IMR-90 (cell line): ENCODE measurements around the gene GPHA2. TPM values are rescaled to one million over a fixed set of nuclear protein-coding genes. Genes with fewer than 3 reads are reported as not detected.

ENCODE experiments used
- ATAC-seq: fragments of 200-7000 bp; cut with Tn5 transposase; 2 replicates; pipeline ENCODE4 v1.9.1; 2020; ENCODE audit warnings: low read depth, mild to moderate bottlenecking, moderate library complexity
- BruUV-seq: library from RNA; stranded (reverse); fragments of 400-500 nt; replicated peaks from 2 replicates; lab custom pipeline; 2021; lab: Mats Ljungman, UMichigan
- CTCF ChIA-PET: fragments of 300-600 bp; formaldehyde crosslinking; extraction: SDS; loops from one replicate; lab custom pipeline; 2021; ENCODE audit warnings: antibody characterized with exemption; lab: Yijun Ruan, JAX
- POLR2A ChIA-PET: fragments of 300-600 bp; sonication (Branson Sonifier 250); formaldehyde crosslinking; loops from one replicate; lab custom pipeline; 2022; ENCODE audit warnings: antibody characterized with exemption; ENCODE audit not compliant: unreplicated experiment; lab: Charles Lee
- DNase-seq: peaks from one replicate; pipeline ENCODE4 v3.0.0; 2013
- H2AFZ ChIP-seq: replicated peaks from 2 replicates; pipeline ENCODE3; 2013; ENCODE audit warnings: low read length, mild to moderate bottlenecking; ENCODE audit not compliant: poor library complexity
- H2AK5ac ChIP-seq: 2 replicates; pipeline ENCODE4 v1.6.1; 2013; ENCODE audit warnings: low read depth, low read length, inconsistent platforms
- H2AK9ac ChIP-seq: replicated peaks from 2 replicates; pipeline ENCODE3; 2013; ENCODE audit warnings: mild to moderate bottlenecking, low read depth, low read length, moderate library complexity; ENCODE audit not compliant: poor library complexity
- H2BK120ac ChIP-seq: 2 replicates; pipeline ENCODE4 v1.6.1; 2013; ENCODE audit warnings: low read depth, low read length, inconsistent platforms
- H2BK15ac ChIP-seq: 3 replicates; pipeline ENCODE4 v1.6.1; 2013; ENCODE audit warnings: low read depth, low read length, inconsistent platforms
- H2BK20ac ChIP-seq: 2 replicates; pipeline ENCODE4 v1.6.1; 2013; ENCODE audit warnings: low read depth, mild to moderate bottlenecking, inconsistent platforms, low read length, moderate library complexity
- H2BK5ac ChIP-seq: 2 replicates; pipeline ENCODE4 v1.6.1; 2013; ENCODE audit warnings: mild to moderate bottlenecking, low read depth, low read length, inconsistent platforms; ENCODE audit not compliant: poor library complexity, severe bottlenecking
- H3K14ac ChIP-seq: replicated peaks from 2 replicates; pipeline ENCODE4 v1.6.1; 2013; ENCODE audit warnings: low read depth, low read length, inconsistent platforms
- H3K18ac ChIP-seq: 2 replicates; pipeline ENCODE4 v1.6.1; 2013; ENCODE audit warnings: low read depth, low read length, control low read depth
- H3K23ac ChIP-seq: 2 replicates; pipeline ENCODE4 v1.6.1; 2013; ENCODE audit warnings: low read depth, low read length, inconsistent platforms
- H3K27ac ChIP-seq: 2 replicates; pipeline ENCODE4 v1.5.1; 2013; ENCODE audit warnings: mild to moderate bottlenecking, control low read depth, low read length; ENCODE audit not compliant: insufficient read depth
- H3K27me3 ChIP-seq: 2 replicates; pipeline ENCODE4 v1.6.1; 2013; ENCODE audit warnings: low read length; ENCODE audit not compliant: control insufficient read depth, insufficient read depth
- H3K36me3 ChIP-seq: 2 replicates; pipeline ENCODE4 v1.6.1; 2013; ENCODE audit warnings: low read length, mixed read lengths; ENCODE audit not compliant: control insufficient read depth, insufficient read depth
- H3K4ac ChIP-seq: 2 replicates; pipeline ENCODE4 v1.6.1; 2013; ENCODE audit warnings: low read depth, low read length, inconsistent platforms
- H3K4me1 ChIP-seq: 2 replicates; pipeline ENCODE4 v1.6.1; 2013; ENCODE audit warnings: low read length, mixed read lengths; ENCODE audit not compliant: control insufficient read depth, insufficient read depth
- H3K4me2 ChIP-seq: 2 replicates; pipeline ENCODE4 v1.6.1; 2013; ENCODE audit warnings: low read depth, mild to moderate bottlenecking, control low read depth, low read length, moderate library complexity
- H3K4me3 ChIP-seq: 2 replicates; pipeline ENCODE4 v1.5.1; 2013; ENCODE audit warnings: low read depth, mild to moderate bottlenecking, control low read depth, low read length, moderate library complexity; ENCODE audit not compliant: insufficient read depth
- H3K56ac ChIP-seq: 2 replicates; pipeline ENCODE4 v1.6.1; 2013; ENCODE audit warnings: low read length, inconsistent platforms; ENCODE audit not compliant: insufficient read depth; ENCODE audit errors: extremely low read depth
- H3K79me1 ChIP-seq, 2 experiments: 2 replicates each; pipeline ENCODE4 v1.6.1; 2013; ENCODE audit warnings: low read length in 2 of 2, inconsistent platforms in 1 of 2, low read depth in 1 of 2
- H3K9ac ChIP-seq: 2 replicates; pipeline ENCODE4 v1.6.1; 2013; ENCODE audit warnings: low read depth, low read length, control low read depth
- H3K9me1 ChIP-seq: 2 replicates; pipeline ENCODE4 v1.6.1; 2013; ENCODE audit warnings: low read length, inconsistent platforms; ENCODE audit not compliant: insufficient read depth
- H3K9me3 ChIP-seq: 2 replicates; pipeline ENCODE4 v1.6.1; 2013; ENCODE audit warnings: low read length; ENCODE audit not compliant: control insufficient read depth, insufficient read depth
- H4K20me1 ChIP-seq: 2 replicates; pipeline ENCODE4 v1.6.1; 2013; ENCODE audit warnings: low read length, inconsistent platforms; ENCODE audit not compliant: insufficient read depth
- H4K5ac ChIP-seq: 2 replicates; pipeline ENCODE4 v1.6.1; 2013; ENCODE audit warnings: mild to moderate bottlenecking, low read depth, low read length, control low read depth
- H4K8ac ChIP-seq, 2 experiments: 2 replicates each; pipeline ENCODE4 v1.6.1; 2013; ENCODE audit warnings: low read depth in 2 of 2, low read length in 2 of 2, control low read depth in 1 of 2, inconsistent platforms in 1 of 2
- H4K91ac ChIP-seq: 2 replicates; pipeline ENCODE4 v1.6.1; 2013; ENCODE audit warnings: low read depth, low read length, inconsistent platforms; ENCODE audit not compliant: insufficient read depth
- ELK1 ChIP-seq: fragments of 150-350 bp; IDR thresholded peaks from 2 replicates; pipeline ENCODE4 v1.6.1; 2016; ENCODE audit warnings: low read depth, mild to moderate bottlenecking, low read length, moderate library complexity, borderline replicate concordance
- MXI1 ChIP-seq: IDR thresholded peaks from 2 replicates; pipeline ENCODE4 v1.6.1; 2012; ENCODE audit warnings: low read depth, mild to moderate bottlenecking, low read length, moderate library complexity, borderline replicate concordance
- NFE2L2 ChIP-seq: fragments of 150-350 bp; IDR thresholded peaks from 2 replicates; pipeline ENCODE4 v1.6.1; 2016; ENCODE audit warnings: low read depth, mild to moderate bottlenecking, low read length
- POLR2A ChIP-seq: IDR thresholded peaks from 2 replicates; pipeline ENCODE4 v1.6.1; 2012; ENCODE audit warnings: mild to moderate bottlenecking, low read depth, low read length
- RCOR1 ChIP-seq: IDR thresholded peaks from 2 replicates; pipeline ENCODE4 v1.6.1; 2012; ENCODE audit warnings: mild to moderate bottlenecking, low read length, improper control_type of control experiment; ENCODE audit not compliant: insufficient replicate concordance
- WGBS, 2 experiments: methylation state at CpG; one replicate each; pipeline versions ENCODE4 v1.1.5 to v1.1.7; 2013; ENCODE audit warnings: missing lambda C conversion rate in 2 of 2; ENCODE audit not compliant: insufficient read length in 1 of 2; ENCODE audit errors: extremely low coverage in 2 of 2; 5-methylcytosine and 5-hydroxymethylcytosine counted together
- dilution Hi-C: fragments of 300-500 bp; cut with HindIII; formaldehyde crosslinking; loops from one replicate; pipeline ENCODE4 v1.14.3; 2018; ENCODE audit warnings: low sequenced_read_pairs; ENCODE audit not compliant: unreplicated experiment
- in situ Hi-C: fragments of 300-500 bp; cut with MboI; formaldehyde crosslinking; loops from 3 replicates; pipeline ENCODE4 v1.14.3; 2019; ENCODE audit warnings: low sequenced_read_pairs, inconsistent platforms, mixed read lengths
- intact Hi-C: fragments of 100-400 bp; cut with micrococcal nuclease; formaldehyde crosslinking; loops from 2 replicates; pipeline ENCODE4 v1.10.0; 2022
- polyA plus RNA-seq, 3 experiments: library from polyadenylated mRNA; depleted of rRNA; stranded (reverse); fragments of >200 nt; gene quantifications; 2 replicates each; pipeline ENCODE4 v1.2.3, GENCODE V29; 2012; ENCODE audit warnings: low replicate concordance in 1 of 3
- total RNA-seq: library from RNA; depleted of rRNA; stranded (reverse); fragments of >200 nt; gene quantifications from 2 replicates; pipeline ENCODE4 v1.2.3, GENCODE V29; 2012

The GPHA2 gene
- total and polyA plus RNA-seq, 2 of the 4 experiments (the other 2 are of a cell fraction) = not detected

- H3K56ac ChIP-seq = no peak overlapping the region
- intact Hi-C loops = no loop called here
- H2AK5ac ChIP-seq = no peak overlapping the region
- dilution Hi-C loops = no loop called here
- no peak overlapping the region for H3K4me2 ChIP-seq
- no peak overlapping the region for H4K91ac ChIP-seq
- H3K4ac ChIP-seq = no peak overlapping the region
- no peak overlapping the region for H2AFZ ChIP-seq
- no peak overlapping the region for H2BK20ac ChIP-seq
- H3K9ac ChIP-seq = no peak overlapping the region
- no peaks in the 10 kb centered on the region for H3K4me1 ChIP-seq
- H3K9me3 ChIP-seq = no peaks in the 10 kb centered on the region
- BruUV-seq = no TSS peak
- no CpG with 5 or more reads among the region's 12 CpGs for WGBS, 2 experiments
- in situ Hi-C loops = no loop called here
- no peak overlapping the region for H3K23ac ChIP-seq
- H3K18ac ChIP-seq = no peak overlapping the region
- 0 out of 4 replicates have a peak, but pooled peaks cover 0 to 3% of the 10 kb centered on the region in 2 experiments for H3K79me1 ChIP-seq
- no peak for ATAC-seq
- H2BK120ac ChIP-seq = no peak overlapping the region
- peaks cover 46% of the 10 kb centered on the region for H3K36me3 ChIP-seq
- TF ChIP-seq RCOR1 = no peak
- no peak for TF ChIP-seq ELK1
- no peak for TF ChIP-seq MXI1
- no peak for TF ChIP-seq NFE2L2
- no peak for TF ChIP-seq POLR2A
- H3K14ac ChIP-seq = no peak overlapping the region
- ChIA-PET CTCF (interaction anchor here (0.6 kb wide), 1 partner anchor 11 kb away, joined by 3 read pairs; no protein-coding TSS in a partner anchor), POLR2A (no interaction called here)
- no peak overlapping the region for H4K8ac ChIP-seq
- no peak for DNase-seq
- no peak overlapping the region for H4K5ac ChIP-seq
- no peak overlapping the region for H2AK9ac ChIP-seq
- H2BK5ac ChIP-seq = no peak overlapping the region
- H2BK15ac ChIP-seq = no peak overlapping the region
- H3K4me3 ChIP-seq = no peak overlapping the region
- no peaks in the 10 kb centered on the region for H3K9me1 ChIP-seq
- peaks cover 5% of the 10 kb centered on the region; the same call in 1 of the 2 replicates for H4K20me1 ChIP-seq
- peaks cover 4% of the 10 kb centered on the region for H3K27me3 ChIP-seq
- H3K27ac ChIP-seq = no peak overlapping the region
These were observed 2.3 kb downstream of the GPHA2 start for GRCh38 chr11:64933213-64933934.
